ENCODE measurements around the gene TJP1.

TJP1 gene

DNA sequence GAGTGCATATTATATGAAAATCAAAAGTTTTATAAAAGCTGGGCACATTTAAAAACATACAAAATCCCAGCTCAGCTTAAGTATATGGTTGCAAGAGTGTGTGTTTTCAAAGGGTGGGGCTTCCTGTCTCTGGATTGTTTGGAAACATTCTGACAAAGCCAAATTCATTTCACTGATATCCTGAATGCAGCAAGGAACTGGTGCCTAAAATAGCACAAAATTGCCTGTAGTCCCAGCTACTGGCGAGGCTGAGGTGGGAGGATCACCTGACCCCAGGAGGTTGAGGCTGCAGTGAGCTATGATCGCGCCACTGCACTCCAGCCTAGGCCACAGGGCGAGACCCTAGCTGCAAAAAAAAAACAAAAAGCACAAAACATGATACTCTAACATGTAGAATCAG is 13.0 kb upstream of the TJP1 start:
- H3K9me3 ChIP-seq (ENCODE audit: severe bottlenecking), result no peaks in the 10 kb centered on the region
- TF ChIP-seq, protein P1, sequence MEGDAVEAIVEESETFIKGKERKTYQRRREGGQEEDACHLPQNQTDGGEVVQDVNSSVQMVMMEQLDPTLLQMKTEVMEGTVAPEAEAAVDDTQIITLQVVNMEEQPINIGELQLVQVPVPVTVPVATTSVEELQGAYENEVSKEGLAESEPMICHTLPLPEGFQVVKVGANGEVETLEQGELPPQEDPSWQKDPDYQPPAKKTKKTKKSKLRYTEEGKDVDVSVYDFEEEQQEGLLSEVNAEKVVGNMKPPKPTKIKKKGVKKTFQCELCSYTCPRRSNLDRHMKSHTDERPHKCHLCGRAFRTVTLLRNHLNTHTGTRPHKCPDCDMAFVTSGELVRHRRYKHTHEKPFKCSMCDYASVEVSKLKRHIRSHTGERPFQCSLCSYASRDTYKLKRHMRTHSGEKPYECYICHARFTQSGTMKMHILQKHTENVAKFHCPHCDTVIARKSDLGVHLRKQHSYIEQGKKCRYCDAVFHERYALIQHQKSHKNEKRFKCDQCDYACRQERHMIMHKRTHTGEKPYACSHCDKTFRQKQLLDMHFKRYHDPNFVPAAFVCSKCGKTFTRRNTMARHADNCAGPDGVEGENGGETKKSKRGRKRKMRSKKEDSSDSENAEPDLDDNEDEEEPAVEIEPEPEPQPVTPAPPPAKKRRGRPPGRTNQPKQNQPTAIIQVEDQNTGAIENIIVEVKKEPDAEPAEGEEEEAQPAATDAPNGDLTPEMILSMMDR (IDR thresholded peaks at IDR 0.05; ENCODE audit: poor library complexity, severe bottlenecking), result no peak
- peak overlapping the region; percentile 42 for H3K27ac ChIP-seq (ENCODE audit: poor library complexity, severe bottlenecking)
- H3K36me3 ChIP-seq (ENCODE audit: low read depth), result no peaks in the 10 kb centered on the region
- H3K4me1 ChIP-seq (ENCODE audit: insufficient read depth, poor library complexity, severe bottlenecking), result peaks cover 22% of the 10 kb centered on the region
- ATAC-seq (ENCODE audit: low read depth) (peak; percentile 83), DNase-seq (ENCODE audit: low spot score) (no peak)
- no peak overlapping the region for H3K4me3 ChIP-seq (ENCODE audit: severe bottlenecking)
- no peaks in the 10 kb centered on the region for H3K27me3 ChIP-seq (ENCODE audit: insufficient read depth, poor library complexity, severe bottlenecking)

DNA sequence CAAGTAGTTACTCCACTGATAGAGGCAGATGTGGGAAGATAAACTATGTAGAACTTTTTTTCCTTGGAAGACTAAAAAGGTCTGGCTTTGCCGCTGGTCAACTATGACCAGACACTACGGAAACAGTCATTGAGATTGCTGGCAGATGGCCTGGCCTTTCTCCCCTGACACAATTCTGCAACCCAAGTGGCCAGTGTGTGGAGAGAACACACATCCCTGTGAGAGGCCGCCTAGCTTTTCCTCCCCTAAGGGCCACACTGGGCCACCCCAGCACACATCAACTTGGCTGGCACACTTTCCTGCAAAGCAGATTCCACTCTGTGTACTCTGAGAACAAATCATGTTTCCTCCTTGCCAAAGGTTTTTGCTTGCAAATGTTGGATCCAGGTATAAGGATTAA is 10.4 kb upstream of the TJP1 start:
- DNase-seq (ENCODE audit: low spot score) (no peak), ATAC-seq (ENCODE audit: low read depth) (no peak)
- Histone ChIP-seq H3K27me3 (ENCODE audit: insufficient read depth, poor library complexity, severe bottlenecking) (no peaks in the 10 kb centered on the region), H3K9me3 (ENCODE audit: severe bottlenecking) (no peaks in the 10 kb centered on the region), H3K27ac (ENCODE audit: poor library complexity, severe bottlenecking) (no peak overlapping the region), H3K4me3 (ENCODE audit: severe bottlenecking) (no peak overlapping the region), H3K36me3 (ENCODE audit: low read depth) (no peaks in the 10 kb centered on the region), H3K4me1 (ENCODE audit: insufficient read depth, poor library complexity, severe bottlenecking) (peaks cover 15% of the 10 kb centered on the region)
- TF ChIP-seq, protein P1 (IDR thresholded peaks at IDR 0.05; ENCODE audit: poor library complexity, severe bottlenecking), result no peak

DNA sequence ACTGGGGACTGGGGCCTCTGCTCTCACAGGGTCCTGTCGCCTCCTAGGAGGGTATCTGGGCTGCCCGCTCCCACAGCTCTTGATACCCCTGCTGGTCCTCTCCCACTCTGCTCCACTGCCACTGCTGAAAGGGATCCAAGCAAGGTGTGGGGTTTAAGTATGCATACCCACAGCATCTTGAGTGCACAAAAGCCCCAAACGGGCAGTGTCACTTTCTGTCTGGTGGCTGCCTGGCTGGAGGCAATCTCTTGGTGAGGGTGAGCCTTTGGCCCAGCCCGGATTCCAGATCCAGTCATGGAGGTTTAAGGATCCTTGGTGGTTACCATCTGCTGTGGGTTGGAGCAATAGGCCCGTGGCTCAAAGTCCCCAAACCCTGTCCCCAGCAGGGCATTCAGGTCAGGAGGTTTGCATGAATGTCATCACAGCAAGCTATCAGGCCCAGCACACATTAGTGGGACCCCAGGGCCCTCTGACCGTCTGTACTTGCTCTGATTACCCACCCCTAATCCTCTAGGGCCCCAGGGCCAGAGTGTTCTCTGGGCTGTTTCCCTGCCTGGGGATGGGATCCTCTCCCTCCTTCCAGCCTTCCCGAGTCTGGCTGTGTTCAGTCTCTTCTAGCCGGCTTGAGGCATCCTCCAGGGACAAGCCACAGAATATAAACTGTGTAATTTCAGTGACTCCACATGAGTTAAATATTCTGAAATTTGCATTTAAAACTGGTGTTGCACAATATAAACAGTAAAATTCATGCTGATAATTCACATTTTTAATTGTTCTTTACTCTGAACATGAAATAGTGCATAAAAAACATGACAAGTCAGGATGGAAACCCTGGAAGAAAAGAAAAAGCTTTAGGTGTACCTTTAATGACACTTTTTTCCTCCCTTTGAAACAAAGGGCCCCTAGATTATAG is 4.9 kb upstream of the TJP1 start:
- Histone ChIP-seq H3K27ac (ENCODE audit: poor library complexity, severe bottlenecking) (no peak overlapping the region), H3K4me3 (ENCODE audit: severe bottlenecking) (no peak overlapping the region), H3K9me3 (ENCODE audit: severe bottlenecking) (no peaks in the 10 kb centered on the region), H3K4me1 (ENCODE audit: insufficient read depth, poor library complexity, severe bottlenecking) (peaks cover 20% of the 10 kb centered on the region), H3K36me3 (ENCODE audit: low read depth) (no peaks in the 10 kb centered on the region), H3K27me3 (ENCODE audit: insufficient read depth, poor library complexity, severe bottlenecking) (no peaks in the 10 kb centered on the region)
- ATAC-seq (ENCODE audit: low read depth) (no peak), DNase-seq (ENCODE audit: low spot score) (no peak)
- TF ChIP-seq, protein P1 (IDR thresholded peaks at IDR 0.05; ENCODE audit: poor library complexity, severe bottlenecking), result no peak

DNA sequence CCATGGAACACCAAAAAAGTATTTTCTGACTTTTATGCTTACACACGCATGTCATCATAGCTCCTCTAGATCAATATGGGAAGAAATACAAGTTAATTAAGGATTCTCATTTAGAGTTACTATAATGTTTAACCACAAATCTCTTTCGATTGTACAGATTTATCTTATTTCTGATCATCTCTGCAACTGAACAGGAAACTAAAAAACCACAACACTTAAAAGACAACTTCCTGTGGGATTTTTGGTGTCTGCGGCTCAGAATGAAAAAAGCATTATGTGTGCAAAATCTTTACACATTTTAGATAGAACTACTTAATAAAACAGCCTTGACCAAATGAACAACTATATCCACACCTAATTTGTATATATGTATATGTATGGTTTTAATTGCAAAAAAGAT is 3.0 kb upstream of the TJP1 start:
- peak overlapping the region; percentile 30 for H3K27ac ChIP-seq (ENCODE audit: poor library complexity, severe bottlenecking)
- no peak overlapping the region for H3K4me3 ChIP-seq (ENCODE audit: severe bottlenecking)
- no peaks in the 10 kb centered on the region for H3K9me3 ChIP-seq (ENCODE audit: severe bottlenecking)
- H3K4me1 ChIP-seq (ENCODE audit: insufficient read depth, poor library complexity, severe bottlenecking), result peaks cover 20% of the 10 kb centered on the region
- H3K36me3 ChIP-seq (ENCODE audit: low read depth), result 0 out of 2 replicates have a peak, but pooled peaks cover 3% of the 10 kb centered on the region
- TF ChIP-seq, protein P1 (IDR thresholded peaks at IDR 0.05; ENCODE audit: poor library complexity, severe bottlenecking), result no peak
- no peak for ATAC-seq (ENCODE audit: low read depth)
- no peak for DNase-seq (ENCODE audit: low spot score)
- no peaks in the 10 kb centered on the region for H3K27me3 ChIP-seq (ENCODE audit: insufficient read depth, poor library complexity, severe bottlenecking)
